H1 (cell line): ENCODE results near the gene CEP192. TPM values are rescaled to one million over a fixed set of nuclear protein-coding genes. Genes with fewer than 3 reads are reported as not detected.

Experiments used
- CTCF ChIA-PET: fragments of 300-600 bp; sonication (Branson Sonifier 250); formaldehyde crosslinking; loops from one replicate; lab custom pipeline; 2021; ENCODE audit not compliant: partially characterized antibody; lab: Charles Lee
- POLR2A ChIA-PET: fragments of 300-600 bp; sonication (Branson Sonifier 250); formaldehyde crosslinking; loops from one replicate; lab custom pipeline; 2021; ENCODE audit warnings: inconsistent platforms; ENCODE audit not compliant: partially characterized antibody; lab: Charles Lee
- DNase-seq, 2 experiments: peaks; one replicate each; pipeline versions ENCODE4 v3.0.0 to v3.0.0-alpha.2; 2010 to 2022; ENCODE audit warnings: low spot score in 2 of 2, low read depth in 1 of 2, mixed read lengths in 1 of 2
- FAIRE-seq: peaks from 2 replicates; lab custom pipeline; 2011; peaks lifted over from hg19 to GRCh38; lab: Jason Lieb, UNC
- H2AFZ ChIP-seq: 2 replicates; pipeline ENCODE4 v1.8.1; 2012; ENCODE audit warnings: low read length, inconsistent platforms
- H2AK5ac ChIP-seq: 2 replicates; pipeline ENCODE4 v1.6.1; 2013; ENCODE audit warnings: low read depth, low read length
- H2BK120ac ChIP-seq: replicated peaks from 2 replicates; pipeline ENCODE3; 2013; ENCODE audit warnings: low read depth, low read length, inconsistent platforms
- H2BK12ac ChIP-seq: 2 replicates; pipeline ENCODE4 v1.6.1; 2013; ENCODE audit warnings: low read depth, low read length
- H2BK15ac ChIP-seq: 2 replicates; pipeline ENCODE4 v1.6.1; 2013; ENCODE audit warnings: low read length
- H2BK20ac ChIP-seq: 2 replicates; pipeline ENCODE4 v1.6.1; 2013; ENCODE audit warnings: low read length
- H2BK5ac ChIP-seq: 2 replicates; pipeline ENCODE4 v1.6.1; 2013; ENCODE audit warnings: low read depth, low read length
- H3K14ac ChIP-seq: 2 replicates; pipeline ENCODE4 v1.6.1; 2013; ENCODE audit warnings: inconsistent platforms; ENCODE audit not compliant: insufficient read length
- H3K18ac ChIP-seq: 2 replicates; pipeline ENCODE4 v1.6.1; 2013; ENCODE audit warnings: low read length; ENCODE audit errors: extremely low read depth
- H3K23ac ChIP-seq: 2 replicates; pipeline ENCODE4 v1.6.1; 2013; ENCODE audit warnings: inconsistent platforms; ENCODE audit not compliant: insufficient read length
- H3K23me2 ChIP-seq: 2 replicates; pipeline ENCODE4 v1.6.1; 2013; ENCODE audit warnings: low read depth, low read length
- H3K27ac ChIP-seq: 2 replicates; pipeline ENCODE4 v1.6.1; 2011; ENCODE audit warnings: low read depth, low read length, inconsistent platforms
- H3K27me3 ChIP-seq, 4 experiments: replicated peaks in 1 of 4; 1 replicate in 1 of 4; 2 replicates in 3 of 4; pipeline versions ENCODE4 v1.6.1 to v1.8.1; 2011 to 2013; ENCODE audit warnings: low read length in 3 of 4, mild to moderate bottlenecking in 3 of 4, inconsistent platforms in 2 of 4, mixed read lengths in 2 of 4, moderate library complexity in 1 of 4; ENCODE audit not compliant: control insufficient read depth in 3 of 4, insufficient read depth in 3 of 4; ENCODE audit errors: extremely low read depth in 1 of 4
- H3K36me3 ChIP-seq, 4 experiments: 2 replicates each; pipeline versions ENCODE4 v1.6.1 to v1.8.1; 2011 to 2013; ENCODE audit warnings: mild to moderate bottlenecking in 4 of 4, low read length in 3 of 4, moderate library complexity in 2 of 4, control low read depth in 1 of 4, inconsistent platforms in 1 of 4; ENCODE audit not compliant: insufficient read depth in 4 of 4, control insufficient read depth in 2 of 4
- H3K4ac ChIP-seq: replicated peaks from 2 replicates; pipeline ENCODE3; 2013; ENCODE audit warnings: low read length, low read depth, mixed read lengths, inconsistent platforms; ENCODE audit not compliant: insufficient read length
- H3K4me1 ChIP-seq, 4 experiments: replicated peaks in 1 of 4; 1 replicate in 1 of 4; 2 replicates in 3 of 4; pipeline versions ENCODE4 v1.6.1 to v1.8.1; 2011 to 2013; ENCODE audit warnings: low read length in 3 of 4, inconsistent platforms in 2 of 4, mixed read lengths in 1 of 4; ENCODE audit not compliant: insufficient read depth in 4 of 4, control insufficient read depth in 3 of 4
- H3K4me2 ChIP-seq, 2 experiments: 2 replicates each; pipeline versions ENCODE4 v1.6.1 to v1.8.1; 2011 to 2013; ENCODE audit warnings: low read depth in 2 of 2, low read length in 2 of 2, control low read depth in 1 of 2, inconsistent platforms in 1 of 2, mild to moderate bottlenecking in 1 of 2; ENCODE audit not compliant: insufficient read depth in 1 of 2
- H3K4me3 ChIP-seq, 4 experiments: fragments of 200-600, 300-600 bp in 1 of 4; sonication (generic), shearing (Covaris generic), sonication (Bioruptor Twin) in 1 of 4; 2 replicates each; pipeline versions ENCODE4 v1.5.1 to v1.8.1; 2011 to 2016; ENCODE audit warnings: low read length in 4 of 4, low read depth in 3 of 4, control low read depth in 2 of 4, inconsistent platforms in 2 of 4, mild to moderate bottlenecking in 2 of 4, mixed read lengths in 1 of 4, moderate library complexity in 1 of 4; ENCODE audit not compliant: insufficient read depth in 2 of 4; ENCODE audit errors: extremely low read depth in 1 of 4
- H3K56ac ChIP-seq: replicated peaks from 2 replicates; pipeline ENCODE3; 2013; ENCODE audit warnings: low read depth, mild to moderate bottlenecking, mixed read lengths, low read length, inconsistent platforms; ENCODE audit not compliant: insufficient read length
- H3K79me1 ChIP-seq: 2 replicates; pipeline ENCODE4 v1.6.1; 2013; ENCODE audit warnings: low read depth, low read length, control low read depth
- H3K79me2 ChIP-seq, 2 experiments: 2 replicates each; pipeline versions ENCODE4 v1.6.1 to v1.8.1; 2012 to 2013; ENCODE audit warnings: low read length in 2 of 2, mild to moderate bottlenecking in 2 of 2, inconsistent platforms in 1 of 2; ENCODE audit not compliant: insufficient read depth in 2 of 2, control insufficient read depth in 1 of 2
- H3K9ac ChIP-seq, 4 experiments: replicated peaks in 1 of 4; 1 replicate in 1 of 4; 2 replicates in 3 of 4; pipeline versions ENCODE4 v1.6.1 to v1.8.1; 2011 to 2013; ENCODE audit warnings: low read depth in 3 of 4, low read length in 3 of 4, control low read depth in 2 of 4, mild to moderate bottlenecking in 2 of 4, moderate library complexity in 2 of 4, inconsistent platforms in 1 of 4; ENCODE audit errors: extremely low read depth in 1 of 4
- H3K9me3 ChIP-seq, 2 experiments: 2 replicates each; pipeline versions ENCODE4 v1.6.1 to v1.8.1; 2012 to 2013; ENCODE audit warnings: mild to moderate bottlenecking in 2 of 2, moderate library complexity in 2 of 2, control low read depth in 1 of 2, inconsistent platforms in 1 of 2, low read depth in 1 of 2, low read length in 1 of 2, mixed read lengths in 1 of 2; ENCODE audit not compliant: insufficient read depth in 2 of 2
- H4K20me1 ChIP-seq, 2 experiments: replicated peaks in 1 of 2; 2 replicates each; pipeline versions ENCODE3 to v1.8.1; 2011 to 2013; ENCODE audit warnings: inconsistent platforms in 2 of 2, low read length in 2 of 2, mild to moderate bottlenecking in 1 of 2; ENCODE audit not compliant: insufficient read depth in 2 of 2, control insufficient read depth in 1 of 2
- H4K5ac ChIP-seq: 2 replicates; pipeline ENCODE4 v1.6.1; 2013; ENCODE audit warnings: low read length, low read depth, mixed read lengths, inconsistent platforms; ENCODE audit not compliant: insufficient read length
- H4K8ac ChIP-seq: 2 replicates; pipeline ENCODE4 v1.8.0; 2013; ENCODE audit warnings: mild to moderate bottlenecking, moderate library complexity, low read length, inconsistent platforms; ENCODE audit not compliant: insufficient read depth; ENCODE audit errors: extremely low read depth
- H4K91ac ChIP-seq: replicated peaks from 2 replicates; pipeline ENCODE3; 2013; ENCODE audit warnings: low read length, mixed read lengths, inconsistent platforms; ENCODE audit not compliant: insufficient read length
- CEBPB ChIP-seq: IDR thresholded peaks from 2 replicates; pipeline ENCODE4 v1.6.1; 2012; ENCODE audit warnings: low read depth, low read length
- HDAC2 ChIP-seq, 2 experiments: fragments of 300-600 bp in 1 of 2; sonication (generic) in 1 of 2; IDR thresholded peaks; 2 replicates each; pipeline ENCODE4 v1.6.1; 2011 to 2012; ENCODE audit warnings: low read depth in 2 of 2, low read length in 2 of 2, mild to moderate bottlenecking in 2 of 2, moderate library complexity in 2 of 2, borderline replicate concordance in 1 of 2, inconsistent platforms in 1 of 2
- JUN ChIP-seq: IDR thresholded peaks from 2 replicates; pipeline ENCODE4 v1.6.1; 2011; ENCODE audit warnings: low read depth, mild to moderate bottlenecking, improper control_type of control experiment, low read length
- JUND ChIP-seq: IDR thresholded peaks from 2 replicates; pipeline ENCODE4 v1.6.1; 2011; ENCODE audit warnings: mild to moderate bottlenecking, improper control_type of control experiment, low read length
- MAFK ChIP-seq: IDR thresholded peaks from 2 replicates; pipeline ENCODE4 v1.6.1; 2012; ENCODE audit warnings: low read depth, mild to moderate bottlenecking, improper control_type of control experiment, low read length
- RAD21 ChIP-seq, 2 experiments: IDR thresholded peaks in 1 of 2; conservative IDR thresholded peaks in 1 of 2; 2 replicates each; pipeline ENCODE4 v1.6.1; 2011; ENCODE audit warnings: low read depth in 2 of 2, low read length in 2 of 2, improper control_type of control experiment in 1 of 2, inconsistent platforms in 1 of 2, mild to moderate bottlenecking in 1 of 2, moderate library complexity in 1 of 2
- RNF2 ChIP-seq: fragments of 200-900, 300-1000 bp; sonication (generic); IDR thresholded peaks from 2 replicates; pipeline ENCODE4 v1.7.1; 2016; ENCODE audit warnings: borderline replicate concordance, low read depth, mild to moderate bottlenecking, antibody characterized with exemption, low read length; ENCODE audit not compliant: poor library complexity, severe bottlenecking; ENCODE audit errors: missing control alignments
- RXRA ChIP-seq: IDR thresholded peaks from 2 replicates; pipeline ENCODE4 v1.6.1; 2011; ENCODE audit warnings: low read depth, mild to moderate bottlenecking, low read length, moderate library complexity; ENCODE audit not compliant: insufficient read depth
- SUZ12 ChIP-seq: fragments of 200-600 bp; sonication (generic); IDR thresholded peaks from 2 replicates; pipeline ENCODE4 v1.6.1; 2012; ENCODE audit warnings: mild to moderate bottlenecking, inconsistent platforms, low read length, moderate library complexity, mixed read lengths
- TAF1 ChIP-seq: IDR thresholded peaks from 2 replicates; pipeline ENCODE4 v1.6.1; 2011; ENCODE audit warnings: mild to moderate bottlenecking, low read depth, low read length
- TCF12 ChIP-seq: IDR thresholded peaks from 2 replicates; pipeline ENCODE4 v1.6.1; 2011; ENCODE audit warnings: low read depth, mild to moderate bottlenecking, low read length
- YY1 ChIP-seq: IDR thresholded peaks from 2 replicates; pipeline ENCODE4 v1.6.1; 2011; ENCODE audit warnings: low read depth, mild to moderate bottlenecking, low read length
- WGBS, 2 experiments: shearing (Covaris generic) in 1 of 2; methylation state at CpG; one replicate each; pipeline versions ENCODE4 v1.1.6 to v1.1.7; 2013 to 2015; ENCODE audit warnings: low lambda C conversion rate in 2 of 2, mixed read lengths in 2 of 2, inconsistent platforms in 1 of 2, low coverage in 1 of 2, missing lambda C conversion rate in 1 of 2; ENCODE audit not compliant: insufficient replicate concordance in 2 of 2, insufficient coverage in 1 of 2, insufficient read length in 1 of 2; ENCODE audit errors: extremely low coverage in 1 of 2, missing lambda C conversion rate in 1 of 2; 5-methylcytosine and 5-hydroxymethylcytosine counted together
- polyA plus RNA-seq, 7 experiments: library from polyadenylated mRNA; depleted of rRNA in 3 of 7; stranded (reverse) in 5 of 7; unstranded in 2 of 7; fragments of >200 nt in 5 of 7; fragments of 200-250 nt in 2 of 7; gene quantifications; 1 replicate in 5 of 7; 2 replicates in 1 of 7; 4 replicates in 1 of 7; pipeline versions ENCODE4 v1.2.1 to v1.2.3, GENCODE V29; 2011 to 2013; ENCODE audit warnings: missing spikeins in 2 of 7, mixed read lengths in 2 of 7
- total RNA-seq: library from RNA; stranded (reverse); fragmentation: NEBNext Ultra II Directional; extraction: Animal tissue kit (Norgen Biotek cat#: 25700); gene quantifications from 2 replicates; pipeline ENCODE4 v1.2.1, GENCODE V29; 2021

CEP192 gene
- total and polyA plus RNA-seq, 2 of the 8 experiments (the other 6 are each of a cell fraction or from before 2014, with no cell fraction given): 13.4 to 23.1 TPM

- ChIA-PET POLR2A (no interaction called here), CTCF (interaction anchor here (1.0 to 2.0 kb wide), 4 partner anchors 9 to 109 kb away, joined by 3 to 4 read pairs (median 3); no protein-coding TSS in a partner anchor)
- peaks cover 1 to 2% of the 10 kb centered on the region in 2 experiments for H4K20me1 ChIP-seq
- no peak for TF ChIP-seq TCF12
- TF ChIP-seq RAD21 (IDR thresholded peaks at IDR 0.05 in 1 of 2, conservative IDR thresholded peaks at IDR 0.05 in 1 of 2; ENCODE audit: low read depth in 2 of 2, low read length in 2 of 2): no peak
- TF ChIP-seq JUN: no peak
- no peak for TF ChIP-seq MAFK
- TF ChIP-seq HDAC2 (IDR thresholded peaks at IDR 0.05; ENCODE audit: borderline replicate concordance in 1 of 2, low read depth in 2 of 2, low read length in 2 of 2): no peak
- TF ChIP-seq JUND: no peak
- TF ChIP-seq RNF2: no peak
- TF ChIP-seq YY1: no peak
- TF ChIP-seq TAF1: no peak
- TF ChIP-seq SUZ12: no peak
- TF ChIP-seq RXRA: no peak
- no peak for TF ChIP-seq CEBPB
These were observed 7.3 kb downstream of the CEP192 start for GRCh38 chr18:12998332-12999060.

More at GRCh38 chr18:12998332-12999060, 7.3 kb downstream of the CEP192 start:
- H3K9ac ChIP-seq: no peak overlapping the region
- H3K27me3 ChIP-seq: no peaks in the 10 kb centered on the region
- H3K4me3 ChIP-seq: no peak overlapping the region
- H3K79me1 ChIP-seq: peaks cover 20% of the 10 kb centered on the region
- no peak overlapping the region for H2BK20ac ChIP-seq
- 0 out of 2 replicates have a peak, but pooled peaks cover 3% of the 10 kb centered on the region for H3K23me2 ChIP-seq
- H3K4me1 ChIP-seq: peaks cover 0 to under 1% (median 0%) of the 10 kb centered on the region in 4 experiments; a peak in 1 of 7 replicates
- WGBS, 2 experiments: 79% methylated on average over 6 of the region's 6 CpGs; no CpG with 5 or more reads in 1 of the 2 experiments
- H3K14ac ChIP-seq: no peak overlapping the region
- H2BK5ac ChIP-seq: no peak overlapping the region
- H3K79me2 ChIP-seq: peaks cover 17 to 58% of the 10 kb centered on the region in 2 experiments
- H3K23ac ChIP-seq: no peak overlapping the region
- H3K18ac ChIP-seq: no peak overlapping the region
- H2AK5ac ChIP-seq: no peak overlapping the region
- H3K27ac ChIP-seq: no peak overlapping the region
- H3K9me3 ChIP-seq: no peaks in the 10 kb centered on the region
- H3K56ac ChIP-seq: no peak overlapping the region
- no peak overlapping the region for H2BK12ac ChIP-seq
- H4K91ac ChIP-seq: no peak overlapping the region
- no peak overlapping the region for H2BK120ac ChIP-seq
- no peak overlapping the region for H2AFZ ChIP-seq
- no peak overlapping the region for H3K4ac ChIP-seq
- H3K4me2 ChIP-seq: no peak overlapping the region
- no peak overlapping the region for H4K5ac ChIP-seq
- no peak overlapping the region for H4K8ac ChIP-seq
- DNase-seq: no peak
- peaks cover 0 to 13% (median 1%) of the 10 kb centered on the region in 4 experiments; a peak in 2 of 8 replicates for H3K36me3 ChIP-seq
- no peak overlapping the region for H2BK15ac ChIP-seq
- FAIRE-seq: no peak
